Measurements from ENCODE around the gene KCNH8.

KCNH8 gene

GRCh38 chr3:19420159-19420558 lies 271.8 kb downstream of the KCNH8 start:
- Mint-ChIP-seq H3K4me3 (no peak overlapping the region), H3K36me3 (ENCODE audit: low read depth) (no peaks in the 10 kb centered on the region), H3K27ac (no peak overlapping the region), H3K9me3 (no peaks in the 10 kb centered on the region), H3K27me3 (ENCODE audit: low read depth) (no peaks in the 10 kb centered on the region), H3K4me1 (ENCODE audit: low read depth) (no peaks in the 10 kb centered on the region)

GRCh38 chr3:19425825-19426224 lies 277.5 kb downstream of the KCNH8 start:
- Mint-ChIP-seq H3K27ac (no peak overlapping the region), H3K36me3 (ENCODE audit: low read depth) (no peaks in the 10 kb centered on the region), H3K27me3 (ENCODE audit: low read depth) (no peaks in the 10 kb centered on the region), H3K9me3 (no peaks in the 10 kb centered on the region), H3K4me1 (ENCODE audit: low read depth) (no peaks in the 10 kb centered on the region), H3K4me3 (no peak overlapping the region)

GRCh38 chr3:19427422-19428149 lies 279.3 kb downstream of the KCNH8 start:
- no peaks in the 10 kb centered on the region for H3K27me3 Mint-ChIP-seq (ENCODE audit: low read depth)
- H3K27ac Mint-ChIP-seq: no peak overlapping the region
- no peaks in the 10 kb centered on the region for H3K9me3 Mint-ChIP-seq
- no peak overlapping the region for H3K4me3 Mint-ChIP-seq
- no peaks in the 10 kb centered on the region for H3K4me1 Mint-ChIP-seq (ENCODE audit: low read depth)
- no peaks in the 10 kb centered on the region for H3K36me3 Mint-ChIP-seq (ENCODE audit: low read depth)

GRCh38 chr3:19428729-19429128 lies 280.4 kb downstream of the KCNH8 start:
- Mint-ChIP-seq H3K27ac (no peak overlapping the region), H3K4me3 (no peak overlapping the region), H3K9me3 (no peaks in the 10 kb centered on the region), H3K36me3 (ENCODE audit: low read depth) (no peaks in the 10 kb centered on the region), H3K4me1 (ENCODE audit: low read depth) (no peaks in the 10 kb centered on the region), H3K27me3 (ENCODE audit: low read depth) (no peaks in the 10 kb centered on the region)

- Mint-ChIP-seq H3K4me3 (no peak overlapping the region), H3K4me1 (ENCODE audit: low read depth) (no peaks in the 10 kb centered on the region), H3K36me3 (ENCODE audit: low read depth) (no peaks in the 10 kb centered on the region), H3K27me3 (ENCODE audit: low read depth) (no peaks in the 10 kb centered on the region), H3K9me3 (no peaks in the 10 kb centered on the region), H3K27ac (no peak overlapping the region)
These were observed 284.4 kb downstream of the KCNH8 start for GRCh38 chr3:19432669-19433068.

GRCh38 chr3:19436746-19437145 lies 288.4 kb downstream of the KCNH8 start:
- Mint-ChIP-seq H3K27ac (no peak overlapping the region), H3K36me3 (ENCODE audit: low read depth) (no peaks in the 10 kb centered on the region), H3K4me1 (ENCODE audit: low read depth) (no peaks in the 10 kb centered on the region), H3K4me3 (no peak overlapping the region), H3K9me3 (no peaks in the 10 kb centered on the region), H3K27me3 (ENCODE audit: low read depth) (no peaks in the 10 kb centered on the region)

GRCh38 chr3:19439944-19440343 lies 291.6 kb downstream of the KCNH8 start:
- Mint-ChIP-seq H3K4me1 (ENCODE audit: low read depth) (no peaks in the 10 kb centered on the region), H3K27ac (no peak overlapping the region), H3K27me3 (ENCODE audit: low read depth) (no peaks in the 10 kb centered on the region), H3K4me3 (no peak overlapping the region), H3K9me3 (no peaks in the 10 kb centered on the region), H3K36me3 (ENCODE audit: low read depth) (no peaks in the 10 kb centered on the region)

GRCh38 chr3:19446138-19446537 lies 297.8 kb downstream of the KCNH8 start:
- H3K4me1 Mint-ChIP-seq (ENCODE audit: low read depth): peaks cover 6% of the 10 kb centered on the region
- H3K27ac Mint-ChIP-seq: no peak overlapping the region
- H3K4me3 Mint-ChIP-seq: no peak overlapping the region
- H3K27me3 Mint-ChIP-seq (ENCODE audit: low read depth): no peaks in the 10 kb centered on the region
- H3K36me3 Mint-ChIP-seq (ENCODE audit: low read depth): no peaks in the 10 kb centered on the region
- no peaks in the 10 kb centered on the region for H3K9me3 Mint-ChIP-seq

GRCh38 chr3:19446687-19447086 lies 298.4 kb downstream of the KCNH8 start:
- no peaks in the 10 kb centered on the region for H3K9me3 Mint-ChIP-seq
- no peak overlapping the region for H3K27ac Mint-ChIP-seq
- H3K27me3 Mint-ChIP-seq (ENCODE audit: low read depth): no peaks in the 10 kb centered on the region
- H3K4me3 Mint-ChIP-seq: no peak overlapping the region
- peaks cover 6% of the 10 kb centered on the region for H3K4me1 Mint-ChIP-seq (ENCODE audit: low read depth)
- H3K36me3 Mint-ChIP-seq (ENCODE audit: low read depth): no peaks in the 10 kb centered on the region

- Mint-ChIP-seq H3K4me3 (no peak overlapping the region), H3K27ac (no peak overlapping the region), H3K4me1 (ENCODE audit: low read depth) (no peaks in the 10 kb centered on the region), H3K9me3 (no peaks in the 10 kb centered on the region), H3K27me3 (ENCODE audit: low read depth) (no peaks in the 10 kb centered on the region), H3K36me3 (ENCODE audit: low read depth) (no peaks in the 10 kb centered on the region)
These were observed 307.2 kb downstream of the KCNH8 start for GRCh38 chr3:19455546-19455945.

- Mint-ChIP-seq H3K4me3 (no peak overlapping the region), H3K9me3 (no peaks in the 10 kb centered on the region), H3K36me3 (ENCODE audit: low read depth) (no peaks in the 10 kb centered on the region), H3K27ac (no peak overlapping the region), H3K4me1 (ENCODE audit: low read depth) (no peaks in the 10 kb centered on the region), H3K27me3 (ENCODE audit: low read depth) (no peaks in the 10 kb centered on the region)
These were observed 308.4 kb downstream of the KCNH8 start for GRCh38 chr3:19456738-19457137.

GRCh38 chr3:19457449-19457848 lies 309.1 kb downstream of the KCNH8 start:
- Mint-ChIP-seq H3K4me3 (no peak overlapping the region), H3K9me3 (peaks cover 4% of the 10 kb centered on the region), H3K4me1 (ENCODE audit: low read depth) (no peaks in the 10 kb centered on the region), H3K27ac (no peak overlapping the region), H3K36me3 (ENCODE audit: low read depth) (no peaks in the 10 kb centered on the region), H3K27me3 (ENCODE audit: low read depth) (no peaks in the 10 kb centered on the region)

GRCh38 chr3:19467761-19468160 lies 319.5 kb downstream of the KCNH8 start:
- no peak overlapping the region for H3K4me3 Mint-ChIP-seq
- no peaks in the 10 kb centered on the region for H3K9me3 Mint-ChIP-seq
- no peak overlapping the region for H3K27ac Mint-ChIP-seq
- H3K27me3 Mint-ChIP-seq (ENCODE audit: low read depth): no peaks in the 10 kb centered on the region
- H3K36me3 Mint-ChIP-seq (ENCODE audit: low read depth): no peaks in the 10 kb centered on the region
- no peaks in the 10 kb centered on the region for H3K4me1 Mint-ChIP-seq (ENCODE audit: low read depth)

- H3K9me3 Mint-ChIP-seq: no peaks in the 10 kb centered on the region
- no peak overlapping the region for H3K27ac Mint-ChIP-seq
- no peaks in the 10 kb centered on the region for H3K27me3 Mint-ChIP-seq (ENCODE audit: low read depth)
- H3K36me3 Mint-ChIP-seq (ENCODE audit: low read depth): no peaks in the 10 kb centered on the region
- no peak overlapping the region for H3K4me3 Mint-ChIP-seq
- no peaks in the 10 kb centered on the region for H3K4me1 Mint-ChIP-seq (ENCODE audit: low read depth)
These were observed 322.8 kb downstream of the KCNH8 start for GRCh38 chr3:19471138-19471537.

GRCh38 chr3:19473971-19474580 lies 325.8 kb downstream of the KCNH8 start:
- no peak overlapping the region for H3K27ac Mint-ChIP-seq
- no peaks in the 10 kb centered on the region for H3K27me3 Mint-ChIP-seq (ENCODE audit: low read depth)
- no peaks in the 10 kb centered on the region for H3K9me3 Mint-ChIP-seq
- H3K4me1 Mint-ChIP-seq (ENCODE audit: low read depth): no peaks in the 10 kb centered on the region
- no peaks in the 10 kb centered on the region for H3K36me3 Mint-ChIP-seq (ENCODE audit: low read depth)
- H3K4me3 Mint-ChIP-seq: no peak overlapping the region

Measured in T-helper 1 cell treated with Interleukin-12 subunit alpha and Interleukin-12 subunit beta and Interleukin-4 antibody, amounts not matched to agents 30 μg/mL and 1 μg/mL, for 36 hours (primary cell).